Body of pancreas (tissue), 4 donors: Measurements from ENCODE around the gene LMO1. TPM values are rescaled to one million over a fixed set of nuclear protein-coding genes. Genes with fewer than 3 reads are reported as not detected.

Experiments used
- ATAC-seq: fragments of 150-250 bp; one replicate; pipeline ENCODE4 v1.9.1; 2016
- DNase-seq, 4 donors: peaks; one replicate each; pipeline ENCODE4 v3.0.0-alpha.2; 2019
- H3K27ac ChIP-seq, 4 donors: fragments of 200-600 bp; sonication (generic); 1 replicate in 3 of 4; 2 replicates in 1 of 4; pipeline versions ENCODE4 v1.5.1 to v1.6.1; 2016 to 2019; ENCODE audit warnings: mild to moderate bottlenecking in 1 of 4, mixed read lengths in 1 of 4, moderate library complexity in 1 of 4
- H3K27me3 ChIP-seq, 2 donors: fragments of 200-600 bp; sonication (generic); one replicate each; pipeline ENCODE4 v1.6.0; 2016; ENCODE audit warnings: mild to moderate bottlenecking in 1 of 2
- H3K36me3 ChIP-seq, 2 donors: fragments of 200-600 bp; sonication (generic); replicated peaks in 1 of 2; 2 replicates each; pipeline ENCODE4 v1.5.1; 2016; ENCODE audit warnings: low read depth in 2 of 2; ENCODE audit not compliant: insufficient read depth in 1 of 2
- H3K4me1 ChIP-seq: fragments of 200-600 bp; sonication (generic); one replicate; pipeline ENCODE4 v1.6.0; 2016
- H3K4me3 ChIP-seq, 2 donors: fragments of 200-600 bp; sonication (generic); 1 replicate in 1 of 2; 2 replicates in 1 of 2; pipeline ENCODE4 v1.5.1; 2016 to 2019
- H3K9me3 ChIP-seq, 3 donors: fragments of 200-600 bp; sonication (generic); 1 replicate in 2 of 3; 2 replicates in 1 of 3; pipeline ENCODE4 v1.5.1; 2016
- POLR2A ChIP-seq, 3 donors: fragments of 450-650 bp; IDR thresholded peaks; one replicate each; pipeline ENCODE4 v1.6.1; 2016; ENCODE audit warnings: antibody characterized with exemption in 3 of 3, mild to moderate bottlenecking in 2 of 3
- WGBS, 2 donors: methylation state at CpG; one replicate each; pipeline ENCODE4 v1.1.5; 2017; 5-methylcytosine and 5-hydroxymethylcytosine counted together
- intact Hi-C: fragments of 100-400 bp; cut with DNase I; formaldehyde crosslinking; loops from one replicate; pipeline ENCODE4 v1.15.1; 2023
- total RNA-seq, 2 donors: library from RNA; depleted of rRNA; stranded (reverse); fragments of >200 nt; gene quantifications; one replicate each; pipeline ENCODE4 v1.1.0, GENCODE V29; 2016
- TF ChIP-seq, protein P1 (sequence below), 7 experiments: fragments of 450-650 bp in 4 of 7; fragments of 200-600 bp in 3 of 7; sonication (generic) in 3 of 7; IDR thresholded peaks; one replicate each; pipeline ENCODE4 v1.5.1; 2016 to 2019; ENCODE audit warnings: antibody characterized with exemption in 7 of 7

Gene LMO1
- total RNA-seq, 2 donors from 2014 or later: 0.78 to 1.6 TPM

- intact Hi-C loops: no loop called here
- H3K4me3 ChIP-seq: no peak overlapping the region
- no peaks in the 10 kb centered on the region for H3K36me3 ChIP-seq
- no peak for DNase-seq
- WGBS, 2 donors: 50 to 65% methylated on average over 6 of the region's 6 CpGs
- H3K27ac ChIP-seq: no peak overlapping the region
- TF ChIP-seq POLR2A (IDR thresholded peaks at IDR 0.05): no peak
- TF ChIP-seq, protein P1, sequence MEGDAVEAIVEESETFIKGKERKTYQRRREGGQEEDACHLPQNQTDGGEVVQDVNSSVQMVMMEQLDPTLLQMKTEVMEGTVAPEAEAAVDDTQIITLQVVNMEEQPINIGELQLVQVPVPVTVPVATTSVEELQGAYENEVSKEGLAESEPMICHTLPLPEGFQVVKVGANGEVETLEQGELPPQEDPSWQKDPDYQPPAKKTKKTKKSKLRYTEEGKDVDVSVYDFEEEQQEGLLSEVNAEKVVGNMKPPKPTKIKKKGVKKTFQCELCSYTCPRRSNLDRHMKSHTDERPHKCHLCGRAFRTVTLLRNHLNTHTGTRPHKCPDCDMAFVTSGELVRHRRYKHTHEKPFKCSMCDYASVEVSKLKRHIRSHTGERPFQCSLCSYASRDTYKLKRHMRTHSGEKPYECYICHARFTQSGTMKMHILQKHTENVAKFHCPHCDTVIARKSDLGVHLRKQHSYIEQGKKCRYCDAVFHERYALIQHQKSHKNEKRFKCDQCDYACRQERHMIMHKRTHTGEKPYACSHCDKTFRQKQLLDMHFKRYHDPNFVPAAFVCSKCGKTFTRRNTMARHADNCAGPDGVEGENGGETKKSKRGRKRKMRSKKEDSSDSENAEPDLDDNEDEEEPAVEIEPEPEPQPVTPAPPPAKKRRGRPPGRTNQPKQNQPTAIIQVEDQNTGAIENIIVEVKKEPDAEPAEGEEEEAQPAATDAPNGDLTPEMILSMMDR (IDR thresholded peaks at IDR 0.05): no peak
- no peaks in the 10 kb centered on the region for H3K9me3 ChIP-seq
- no peak for ATAC-seq
- no peaks in the 10 kb centered on the region for H3K27me3 ChIP-seq
- no peaks in the 10 kb centered on the region for H3K4me1 ChIP-seq
Observed at GRCh38 chr11:8249482-8249881, 14.2 kb downstream of the LMO1 start.

- no peaks in the 10 kb centered on the region for H3K4me1 ChIP-seq
- no peak overlapping the region for H3K4me3 ChIP-seq
- H3K27me3 ChIP-seq: no peaks in the 10 kb centered on the region
- intact Hi-C loops: no loop called here
- 85 to 100% methylated on average over 1 of the region's 1 CpG for WGBS, 2 donors
- ATAC-seq (no peak), DNase-seq (peak in 1 of 4 donors; percentile 5)
- no peaks in the 10 kb centered on the region for H3K9me3 ChIP-seq
- H3K36me3 ChIP-seq: no peaks in the 10 kb centered on the region
- no peak overlapping the region for H3K27ac ChIP-seq
- no peak for TF ChIP-seq POLR2A (IDR thresholded peaks at IDR 0.05)
- TF ChIP-seq, protein P1 (IDR thresholded peaks at IDR 0.05): no peak
Observed at GRCh38 chr11:8248786-8249185, 14.9 kb downstream of the LMO1 start.

GRCh38 chr11:8247312-8247711 is 16.4 kb downstream of the LMO1 start:
- no peak overlapping the region for H3K4me3 ChIP-seq
- WGBS, 2 donors: 25 to 46% methylated on average over 3 to 4 of the region's 6 CpGs
- intact Hi-C loops: no loop called here
- ATAC-seq (peak; percentile 45), DNase-seq (peak in 3 of 4 donors; percentile 42 to 58 (median 52))
- no peaks in the 10 kb centered on the region for H3K36me3 ChIP-seq
- no peaks in the 10 kb centered on the region for H3K9me3 ChIP-seq
- H3K27me3 ChIP-seq: no peaks in the 10 kb centered on the region
- H3K4me1 ChIP-seq: no peaks in the 10 kb centered on the region
- no peak for TF ChIP-seq POLR2A (IDR thresholded peaks at IDR 0.05)
- TF ChIP-seq, protein P1 (IDR thresholded peaks at IDR 0.05): peak; percentile 26 to 60 (median 48)
- H3K27ac ChIP-seq: no peak overlapping the region

DNA sequence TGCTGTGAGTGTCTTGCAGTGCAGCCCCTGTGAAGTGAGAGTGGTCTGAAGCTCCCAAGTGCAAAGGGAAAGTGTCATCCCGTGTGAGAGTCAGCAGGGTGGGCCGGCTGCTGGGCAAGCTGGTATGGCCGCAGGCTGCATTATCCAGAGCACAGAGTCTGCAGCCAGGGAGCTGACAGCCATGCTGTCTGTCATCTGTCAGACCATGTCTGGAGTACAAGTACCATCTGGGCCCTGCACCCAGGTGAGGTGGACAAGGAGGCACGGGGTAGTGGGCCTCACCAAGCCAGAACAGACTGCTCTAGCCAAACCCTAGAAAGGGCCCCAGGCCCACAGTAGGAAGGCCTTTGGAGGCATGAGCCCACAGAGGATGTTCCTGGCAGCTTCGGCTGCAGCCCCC is 20.2 kb downstream of the LMO1 start:
- no peak overlapping the region for H3K27ac ChIP-seq
- no peaks in the 10 kb centered on the region for H3K36me3 ChIP-seq
- WGBS, 2 donors: 77 to 78% methylated on average over 4 to 5 of the region's 5 CpGs
- no peak for TF ChIP-seq POLR2A (IDR thresholded peaks at IDR 0.05)
- TF ChIP-seq, protein P1 (IDR thresholded peaks at IDR 0.05): no peak
- no peaks in the 10 kb centered on the region for H3K27me3 ChIP-seq
- H3K4me3 ChIP-seq: no peak overlapping the region
- no peaks in the 10 kb centered on the region for H3K4me1 ChIP-seq
- DNase-seq (no peak), ATAC-seq (no peak)
- no peaks in the 10 kb centered on the region for H3K9me3 ChIP-seq
- intact Hi-C loops: no loop called here

GRCh38 chr11:8242499-8243280 is 21.0 kb downstream of the LMO1 start:
- no peak for DNase-seq
- TF ChIP-seq, protein P1 (IDR thresholded peaks at IDR 0.05): no peak
- TF ChIP-seq POLR2A (IDR thresholded peaks at IDR 0.05): no peak
- no peak for ATAC-seq
- Histone ChIP-seq H3K9me3 (no peaks in the 10 kb centered on the region), H3K27ac (no peak overlapping the region), H3K4me3 (no peak overlapping the region), H3K36me3 (no peaks in the 10 kb centered on the region), H3K4me1 (no peaks in the 10 kb centered on the region), H3K27me3 (no peaks in the 10 kb centered on the region)
- intact Hi-C loops: no loop called here
- WGBS, 2 donors: 68 to 80% methylated on average over 15 to 19 of the region's 19 CpGs
